ENCODE measurements around the gene NTNG1.

The NTNG1 gene

GRCh38 chr1:107200631-107201030, 59.8 kb downstream of the NTNG1 start:
- POLR2A ChIA-PET (ENCODE audit: low non-redundant PET): no interaction called here
- no peak for TF ChIP-seq CTCF (conservative IDR thresholded peaks at IDR 0.05; ENCODE audit: low read depth)
- DNase-seq (ENCODE audit: low spot score): no peak
- no peak overlapping the region for H3K27ac ChIP-seq
- CTCF ChIA-PET: no interaction called here

DNA sequence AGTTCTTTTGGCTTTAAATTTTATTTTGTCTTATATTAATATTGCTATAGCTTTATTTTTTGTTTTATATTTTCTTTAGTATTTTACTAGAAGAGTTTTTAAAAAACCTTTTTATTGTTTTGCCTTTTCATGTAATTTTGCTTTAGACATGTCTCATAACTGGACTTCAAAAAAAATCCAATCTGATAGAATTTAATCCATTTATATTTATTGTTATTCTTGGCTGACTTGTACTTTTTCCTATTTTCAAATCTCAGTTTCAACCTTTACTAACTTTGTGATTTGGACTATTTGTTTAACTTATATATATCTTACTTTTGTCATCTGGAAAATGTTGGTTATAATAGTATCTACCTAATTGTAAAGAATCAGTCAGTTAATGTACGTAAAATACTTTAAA, 61.2 kb downstream of the NTNG1 start:
- CTCF ChIA-PET: no interaction called here
- no peak for DNase-seq (ENCODE audit: low spot score)
- POLR2A ChIA-PET (ENCODE audit: low non-redundant PET): no interaction called here
- no peak overlapping the region for H3K27ac ChIP-seq
- no peak for TF ChIP-seq CTCF (conservative IDR thresholded peaks at IDR 0.05; ENCODE audit: low read depth)

GRCh38 chr1:107213225-107213624, 72.4 kb downstream of the NTNG1 start:
- DNase-seq (ENCODE audit: low spot score): no peak
- POLR2A ChIA-PET (ENCODE audit: low non-redundant PET): no interaction called here
- CTCF ChIA-PET: interaction anchor here (0.6 kb wide), 1 partner anchor 118 kb away, joined by 3 read pairs; no protein-coding TSS in a partner anchor
- no peak for TF ChIP-seq CTCF (conservative IDR thresholded peaks at IDR 0.05; ENCODE audit: low read depth)
- H3K27ac ChIP-seq: no peak overlapping the region

GRCh38 chr1:107220036-107220435, 79.2 kb downstream of the NTNG1 start:
- POLR2A ChIA-PET (ENCODE audit: low non-redundant PET): no interaction called here
- no peak for DNase-seq (ENCODE audit: low spot score)
- no peak overlapping the region for H3K27ac ChIP-seq
- TF ChIP-seq CTCF (conservative IDR thresholded peaks at IDR 0.05; ENCODE audit: low read depth): no peak
- CTCF ChIA-PET: no interaction called here

GRCh38 chr1:107225706-107226105, 84.9 kb downstream of the NTNG1 start:
- TF ChIP-seq CTCF (conservative IDR thresholded peaks at IDR 0.05; ENCODE audit: low read depth): no peak
- ChIA-PET POLR2A (ENCODE audit: low non-redundant PET) (no interaction called here), CTCF (interaction anchor here (0.6 kb wide), 1 partner anchor 51 kb away, joined by 3 read pairs; no protein-coding TSS in a partner anchor)
- no peak for DNase-seq (ENCODE audit: low spot score)
- no peak overlapping the region for H3K27ac ChIP-seq

- H3K27ac ChIP-seq: no peak overlapping the region
- no peak for TF ChIP-seq CTCF (conservative IDR thresholded peaks at IDR 0.05; ENCODE audit: low read depth)
- ChIA-PET POLR2A (ENCODE audit: low non-redundant PET) (no interaction called here), CTCF (no interaction called here)
- DNase-seq (ENCODE audit: low spot score): no peak
Observed at GRCh38 chr1:107228704-107229371, 88.0 kb downstream of the NTNG1 start.
